ENCODE measurements around the gene MYL6B.
A peak's percentile ranks its signal among the peaks of the same experiment; 100 is the strongest.
"Not testable (repeated sequence)": the region's sequence is repeated elsewhere in the genome, so short reads cannot be mapped to it uniquely, and the experiment has no call there.

MYL6B gene

DNA sequence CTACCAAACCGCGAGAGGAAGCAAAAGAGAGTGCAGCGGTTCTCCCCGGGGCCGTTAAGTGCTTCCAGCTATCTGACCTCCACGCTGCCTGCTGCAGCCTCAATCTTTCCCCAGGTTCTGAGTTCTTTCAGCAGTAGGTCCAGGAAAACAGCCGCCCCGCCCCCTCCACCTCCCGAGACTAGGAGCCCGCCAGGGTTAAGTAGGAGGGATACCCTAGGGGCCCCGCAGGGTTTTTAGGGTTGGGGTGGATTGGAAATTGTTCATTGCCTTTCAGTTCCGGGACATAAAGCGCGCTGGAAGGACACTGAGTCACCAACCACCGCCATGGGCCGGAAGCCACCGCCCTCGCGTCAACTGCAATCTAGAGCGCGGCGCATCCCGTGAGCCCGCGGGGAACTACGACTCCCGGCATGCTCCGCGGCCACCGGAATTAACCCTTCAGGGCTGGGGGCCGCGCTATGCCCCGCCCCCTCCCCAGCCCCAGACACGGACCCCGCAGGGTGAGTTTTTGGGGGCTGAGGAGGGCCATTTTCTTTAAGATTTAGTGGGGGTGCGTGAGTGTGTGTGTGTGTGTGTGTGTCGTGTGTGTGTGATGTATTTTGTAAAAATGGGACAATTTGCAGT is at the start of gene MYL6B:
Gene MYL6B (plus strand): TSS at position 456 of the 624 bp plus-strand sequence. CDS start 1,332 bp downstream, outside the sequence.
- peak; percentile 89 for DNase-seq

DNA sequence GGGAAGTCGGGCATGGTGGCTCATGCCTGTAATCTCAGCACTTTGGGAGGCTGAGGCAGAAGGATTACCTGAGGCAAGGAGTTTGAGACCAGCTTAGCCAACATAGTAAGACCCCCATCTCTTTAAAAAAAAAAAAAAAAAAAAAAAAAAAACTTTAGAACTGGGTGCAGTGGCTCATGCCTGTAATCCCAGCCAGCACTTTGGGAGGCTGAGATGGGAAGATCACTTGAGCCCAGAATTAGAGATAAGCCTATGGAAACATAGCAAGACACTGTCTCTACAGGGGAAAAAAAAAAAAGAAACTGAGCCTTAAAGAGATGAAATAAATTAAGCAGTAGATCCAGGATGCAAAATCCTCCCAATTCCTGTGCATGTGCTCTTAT is 49.7 kb upstream of the MYL6B start:
- no peak for DNase-seq

DNA sequence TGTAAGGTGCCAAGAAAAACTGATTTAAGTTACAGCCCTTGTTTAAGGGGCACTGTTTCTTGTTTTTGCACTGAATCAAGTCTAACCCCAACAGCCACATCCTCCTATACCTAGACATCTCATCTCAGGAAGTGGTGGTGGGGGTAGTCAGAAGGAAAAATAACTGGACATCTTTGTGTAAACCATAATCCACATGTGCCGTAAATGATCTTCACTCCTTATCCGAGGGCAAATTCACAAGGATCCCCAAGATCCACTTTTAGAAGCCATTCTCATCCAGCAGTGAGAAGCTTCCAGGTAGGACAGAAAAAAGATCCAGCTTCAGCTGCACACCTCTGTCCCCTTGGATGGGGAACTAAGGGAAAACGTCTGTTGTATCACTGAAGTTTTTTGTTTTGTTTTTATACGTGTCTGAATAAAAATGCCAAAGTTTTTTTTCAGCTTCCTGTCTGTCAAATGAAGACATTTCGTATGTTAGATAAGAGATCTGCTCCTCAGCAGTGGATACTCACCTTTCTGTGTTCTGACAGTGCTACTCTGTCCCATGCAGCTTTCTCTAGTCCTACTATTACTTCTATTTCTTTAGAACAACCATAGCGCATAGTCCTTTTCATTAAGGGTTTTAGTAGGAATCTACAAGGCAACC is 49.2 kb upstream of the MYL6B start:
- DNase-seq, result no peak

DNA sequence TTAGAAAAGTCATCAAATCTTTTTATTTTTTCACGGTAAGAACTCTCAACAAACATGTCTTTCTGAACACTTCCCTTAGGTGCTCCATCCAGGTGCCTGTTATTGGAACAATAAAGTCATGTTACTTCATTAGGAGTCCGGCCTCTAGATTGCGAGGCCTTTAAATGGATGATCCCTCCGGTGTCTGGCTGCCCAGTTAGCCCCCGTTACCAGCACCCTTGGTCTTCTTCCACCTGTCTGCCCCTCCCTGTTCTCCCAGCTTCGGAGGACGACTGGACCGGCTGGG is 48.6 kb upstream of the MYL6B start:
- DNase-seq, result no peak

DNA sequence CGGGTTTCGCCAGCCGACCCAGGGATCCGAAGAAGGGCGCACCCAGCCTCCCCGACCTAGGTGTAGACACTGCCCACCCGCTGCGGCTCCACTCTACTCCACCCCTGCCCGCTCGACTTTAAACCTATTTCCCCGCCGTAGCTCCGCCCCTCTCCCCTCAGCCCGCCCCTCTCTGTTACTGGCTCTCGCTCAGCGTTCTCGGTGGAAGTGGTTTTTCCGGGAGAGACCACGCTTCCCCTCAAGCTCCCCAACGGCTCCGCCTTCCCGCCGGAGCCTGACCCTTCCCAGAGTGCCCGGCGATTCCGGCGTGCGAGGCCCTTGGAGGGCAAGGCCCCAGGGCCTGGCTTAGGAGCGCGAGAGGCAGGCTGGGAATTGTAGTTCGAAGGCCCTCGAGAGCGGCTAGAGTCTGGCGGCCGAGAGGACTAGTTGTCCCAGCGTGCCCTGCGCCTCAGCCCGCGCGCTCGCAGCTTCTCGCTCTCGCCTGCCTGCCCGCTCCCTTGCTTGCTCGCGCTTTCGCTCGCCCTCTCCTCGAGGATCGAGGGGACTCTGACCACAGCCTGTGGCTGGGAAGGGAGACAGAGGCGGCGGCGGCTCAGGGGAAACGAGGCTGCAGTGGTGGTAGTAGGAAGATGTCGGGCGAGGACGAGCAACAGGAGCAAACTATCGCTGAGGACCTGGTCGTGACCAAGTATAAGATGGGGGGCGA is 48.1 kb upstream of the MYL6B start, which contains the start of gene PA2G4:
Gene PA2G4 (plus strand): TSS at position 451 of the 706 bp plus-strand sequence. CDS start 179 bp downstream, at position 630.
- peak; percentile 99 for DNase-seq

DNA sequence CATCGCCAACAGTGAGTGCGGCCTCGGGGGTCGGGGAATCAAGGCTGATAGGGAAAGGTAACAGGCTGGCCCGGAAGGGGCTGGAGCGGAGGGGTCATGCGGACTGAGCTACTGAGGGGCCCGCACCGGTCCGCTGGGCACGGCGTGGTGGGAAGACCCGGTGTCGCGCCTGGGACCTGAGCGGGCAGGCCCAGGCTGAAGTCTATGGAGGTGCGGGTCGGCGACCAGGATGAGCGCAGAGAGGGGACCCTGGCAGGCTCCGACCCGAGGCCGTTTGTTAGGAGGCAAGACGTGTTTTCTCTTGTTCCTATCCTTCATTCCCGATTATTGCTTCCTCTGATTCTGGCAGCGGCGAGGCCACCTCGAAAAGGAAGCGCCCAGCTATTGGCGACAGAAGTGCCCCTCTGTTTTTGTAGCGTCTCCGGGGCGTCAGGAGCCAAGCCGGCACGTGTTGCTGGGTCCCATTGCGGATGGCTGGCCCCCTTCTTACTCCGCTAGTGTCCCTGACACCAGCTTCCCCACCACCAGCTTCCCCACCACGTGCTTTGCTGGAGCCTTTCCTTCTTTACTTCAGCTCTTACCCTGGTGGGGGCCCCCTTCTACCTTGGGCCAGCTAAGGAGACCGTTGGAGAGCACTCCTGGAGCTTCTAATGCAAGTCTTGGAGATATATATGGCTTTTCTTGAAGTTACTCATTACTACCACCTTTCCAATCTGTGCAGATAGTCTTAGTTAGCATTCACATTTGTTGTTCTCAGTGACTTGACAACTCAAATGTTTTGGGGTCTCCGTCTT is 47.4 kb upstream of the MYL6B start:
- DNase-seq, result no peak

DNA sequence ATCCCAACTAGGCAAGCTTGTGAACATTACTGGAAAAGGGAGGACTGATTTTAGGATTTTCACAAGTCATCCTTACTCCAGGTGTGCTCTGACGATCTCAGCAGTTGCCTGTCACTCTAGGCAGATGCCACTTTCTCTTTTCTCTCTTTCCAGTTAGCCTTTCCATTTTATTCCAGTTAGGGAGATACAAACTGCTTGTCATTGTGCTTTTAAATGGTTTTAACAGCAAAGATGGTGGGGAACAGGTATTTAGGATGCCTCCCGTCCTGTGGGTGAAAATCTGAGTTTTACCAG is 46.8 kb upstream of the MYL6B start:
- DNase-seq, result no peak

DNA sequence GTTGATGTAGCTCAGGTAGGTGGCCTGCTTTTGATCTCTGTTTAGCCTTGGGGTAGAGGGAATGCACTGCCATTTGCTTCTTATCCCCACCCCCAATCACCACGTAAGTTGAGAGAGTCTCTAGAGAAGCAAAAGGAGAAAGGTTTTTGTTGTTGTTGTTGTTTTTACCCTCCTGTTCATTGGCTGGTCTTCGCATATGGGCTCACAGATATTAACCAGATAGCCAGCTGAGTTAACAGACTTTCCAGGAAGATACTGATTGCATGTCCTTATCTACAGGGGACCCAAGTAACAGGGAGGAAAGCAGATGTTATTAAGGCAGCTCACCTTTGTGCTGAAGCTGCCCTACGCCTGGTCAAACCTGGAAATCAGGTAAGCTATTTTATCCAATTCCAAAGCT is 45.1 kb upstream of the MYL6B start:
- DNase-seq, result no peak

DNA sequence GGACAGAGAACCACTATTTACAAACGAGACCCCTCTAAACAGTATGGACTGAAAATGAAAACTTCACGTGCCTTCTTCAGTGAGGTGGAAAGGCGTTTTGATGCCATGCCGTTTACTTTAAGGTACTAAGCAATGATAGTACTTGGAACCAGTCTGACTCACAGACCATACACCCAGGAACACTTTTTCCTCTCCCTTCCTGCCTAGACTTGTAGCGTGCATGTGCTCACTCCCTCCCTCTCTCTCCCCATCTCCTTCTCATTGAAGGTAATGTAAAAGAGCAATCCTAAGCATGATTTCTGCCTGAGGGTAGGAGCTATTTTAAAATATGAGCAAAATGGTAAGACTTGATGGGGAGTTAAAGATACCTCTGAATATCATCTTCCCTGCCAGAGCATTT is 41.8 kb upstream of the MYL6B start:
- DNase-seq, result no peak

DNA sequence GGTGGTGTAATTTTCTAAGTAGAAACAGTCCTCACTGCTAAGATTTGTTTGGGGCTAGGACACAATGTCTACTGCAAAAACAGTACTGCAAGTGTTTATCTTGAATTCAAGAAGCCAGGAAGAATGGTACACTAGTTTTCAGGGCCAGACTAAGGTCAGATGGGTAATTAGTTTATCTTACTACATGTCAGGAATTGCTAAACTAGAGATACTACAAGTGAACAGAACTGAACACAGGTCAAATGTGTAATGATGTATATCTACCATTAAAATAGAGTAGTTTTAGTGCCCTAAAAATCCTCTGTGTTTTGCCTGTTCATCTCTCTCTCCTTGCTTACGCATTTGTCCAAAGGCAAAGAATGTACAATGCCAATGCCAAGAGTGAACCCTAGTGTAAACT is 38.3 kb upstream of the MYL6B start:
- no peak for DNase-seq

DNA sequence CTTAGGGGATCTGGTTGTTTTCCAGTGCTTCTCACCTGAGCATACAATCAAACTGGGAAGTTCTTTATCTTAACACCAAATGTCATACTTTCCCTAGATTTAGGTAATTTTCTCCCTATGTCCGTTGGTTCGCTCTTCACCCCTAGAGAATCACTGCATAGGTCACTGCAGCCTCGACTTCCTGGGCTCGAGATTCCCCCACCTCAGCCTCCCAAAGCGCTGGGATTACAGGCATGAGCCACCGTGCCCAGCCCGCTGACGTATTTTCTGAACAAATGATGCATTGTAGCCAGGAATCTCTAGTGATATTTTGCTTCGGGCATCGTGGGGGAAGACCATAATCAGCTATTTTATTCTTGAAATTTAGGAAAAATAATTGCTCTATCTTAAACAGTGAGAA is 37.1 kb upstream of the MYL6B start:
- DNase-seq, result no peak

DNA sequence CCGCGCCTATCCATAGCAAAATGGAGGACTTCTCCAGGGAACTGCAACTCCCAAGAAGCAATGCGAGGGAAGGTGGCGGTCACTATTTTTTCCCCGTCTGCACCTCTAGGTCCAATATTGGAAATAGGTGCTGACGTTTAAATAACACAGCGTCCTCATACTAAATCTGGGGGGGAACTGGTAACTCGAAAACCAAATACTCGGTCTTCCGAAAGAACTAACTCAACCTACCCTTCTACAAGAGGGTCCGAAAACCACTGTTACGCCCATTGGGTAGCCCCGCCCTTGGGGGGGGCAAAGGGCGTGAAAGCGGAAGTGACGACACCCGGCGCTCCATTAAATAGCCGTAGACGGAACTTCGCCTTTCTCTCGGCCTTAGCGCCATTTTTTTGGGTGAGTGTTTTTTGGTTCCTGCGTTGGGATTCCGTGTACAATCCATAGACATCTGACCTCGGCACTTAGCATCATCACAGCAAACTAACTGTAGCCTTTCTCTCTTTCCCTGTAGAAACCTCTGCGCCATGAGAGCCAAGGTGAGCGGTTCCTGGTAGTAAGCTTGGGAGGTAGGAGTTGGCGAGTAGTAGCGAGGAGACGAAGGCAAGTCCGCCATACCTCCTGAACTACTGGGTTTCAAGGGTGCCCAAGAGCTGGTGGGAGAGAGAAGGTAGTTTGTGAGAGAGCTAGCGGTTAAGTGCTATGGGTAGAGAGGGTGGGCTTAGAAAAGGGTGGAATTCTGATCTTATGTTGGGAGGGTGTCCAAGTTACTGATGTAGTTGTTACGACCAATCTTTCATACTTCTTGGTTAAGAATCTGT is 35.9 kb upstream of the MYL6B start, which contains the start of gene RPL41:
Gene RPL41 (plus strand): TSS at position 367 of the 815 bp plus-strand sequence.
- peak; percentile 95 for DNase-seq

DNA sequence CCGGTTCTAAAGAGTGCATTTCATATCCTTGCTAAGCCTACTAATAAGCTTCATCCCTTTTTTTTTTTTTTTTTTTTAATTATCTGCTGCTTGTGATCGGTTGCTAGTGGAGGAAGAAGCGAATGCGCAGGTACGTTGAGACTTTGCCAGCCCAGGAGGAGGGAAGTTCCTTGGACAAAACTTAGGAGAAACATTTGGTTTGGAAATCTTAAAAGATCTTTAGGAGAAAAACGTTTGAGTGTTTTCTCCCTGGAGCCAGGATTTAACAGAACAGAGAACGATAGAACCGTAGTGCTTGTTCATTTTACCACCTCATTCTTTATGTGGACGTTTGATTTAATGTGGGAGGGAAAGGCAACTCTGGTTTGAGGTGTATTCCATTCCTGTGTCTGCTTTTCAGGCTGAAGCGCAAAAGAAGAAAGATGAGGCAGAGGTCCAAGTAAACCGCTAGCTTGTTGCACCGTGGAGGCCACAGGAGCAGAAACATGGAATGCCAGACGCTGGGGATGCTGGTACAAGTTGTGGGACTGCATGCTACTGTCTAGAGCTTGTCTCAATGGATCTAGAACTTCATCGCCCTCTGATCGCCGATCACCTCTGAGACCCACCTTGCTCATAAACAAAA is 35.2 kb upstream of the MYL6B start:
- DNase-seq, result not testable (repeated sequence)

DNA sequence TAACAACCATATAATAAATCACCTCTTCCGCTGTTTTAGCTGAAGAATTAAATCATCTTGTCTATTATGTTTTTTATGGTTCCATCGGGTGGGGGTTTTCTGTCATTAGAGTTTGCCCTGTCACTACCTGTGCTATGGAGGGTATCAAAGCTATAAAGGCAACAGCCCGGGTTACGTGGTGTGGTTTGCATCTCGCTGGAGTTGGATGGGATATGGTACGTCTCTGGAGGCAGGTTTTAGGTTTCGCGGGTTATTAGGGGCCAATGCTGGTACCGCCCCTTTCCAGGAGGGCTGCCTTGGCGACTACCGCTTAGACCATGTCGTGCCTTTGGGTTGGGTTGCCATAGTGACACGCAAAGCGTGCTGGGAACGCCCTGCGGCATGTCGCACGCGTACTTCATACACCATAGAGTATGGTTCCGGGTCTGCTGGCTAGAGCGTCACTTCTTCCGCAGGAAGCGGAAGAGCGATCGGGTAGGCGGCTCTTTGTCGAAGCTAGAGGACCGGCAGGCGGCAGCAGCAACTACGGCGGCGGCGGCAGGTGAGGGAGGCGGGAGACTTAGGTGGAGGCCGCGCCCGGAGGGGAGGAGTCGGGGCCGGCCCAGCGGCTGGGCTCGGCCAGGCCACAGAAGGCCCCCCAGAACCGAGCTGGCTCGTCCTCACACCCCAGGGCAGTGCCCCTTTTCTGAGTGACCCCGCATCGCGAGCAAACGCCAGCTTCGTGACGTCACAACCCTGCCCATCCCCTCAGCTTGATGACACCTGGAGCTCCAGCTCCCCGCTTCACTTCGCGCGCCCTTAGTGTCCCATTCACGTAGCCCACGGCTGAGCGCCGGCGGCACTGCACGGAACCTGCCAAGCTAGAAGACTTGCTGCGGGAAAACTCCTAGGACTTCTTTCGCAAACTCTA is 34.4 kb upstream of the MYL6B start, which contains the start of gene ZC3H10:
Gene ZC3H10 (plus strand): TSS at position 489 of the 910 bp plus-strand sequence. CDS start 2,297 bp downstream, outside the sequence.
- DNase-seq, result peak; percentile 99

DNA sequence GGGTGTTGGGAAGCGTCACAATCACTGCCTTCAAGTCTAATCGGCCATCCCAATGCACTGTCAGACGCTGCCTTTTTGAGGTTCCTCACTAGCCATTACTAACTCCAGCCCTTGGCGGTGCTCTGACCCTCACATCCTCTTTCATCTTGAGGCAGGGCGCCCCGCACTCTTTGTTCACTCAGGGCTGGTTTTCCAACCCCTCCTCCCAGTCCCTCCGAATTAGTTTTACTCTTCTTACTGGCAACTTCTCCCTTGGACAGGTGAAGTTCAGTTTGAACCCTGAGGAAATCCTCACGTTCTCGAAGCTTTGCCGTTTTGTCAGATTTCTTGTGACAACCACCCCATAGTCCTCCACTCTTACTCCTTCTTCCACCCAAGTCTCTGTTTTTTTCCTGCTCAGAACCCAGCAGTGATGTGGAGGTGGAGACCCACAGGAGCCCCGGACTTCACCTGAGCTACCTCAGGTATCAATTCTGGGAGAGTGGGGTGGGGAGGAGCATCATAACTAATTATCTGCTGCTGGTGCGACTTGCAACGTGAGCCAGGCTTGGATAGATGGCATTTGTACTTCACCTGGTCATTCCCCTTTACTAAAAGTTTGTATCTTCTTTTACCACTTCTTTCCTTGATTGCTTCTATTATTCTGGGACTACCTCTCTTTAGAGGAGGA is 33.6 kb upstream of the MYL6B start:
- DNase-seq, result no peak

DNA sequence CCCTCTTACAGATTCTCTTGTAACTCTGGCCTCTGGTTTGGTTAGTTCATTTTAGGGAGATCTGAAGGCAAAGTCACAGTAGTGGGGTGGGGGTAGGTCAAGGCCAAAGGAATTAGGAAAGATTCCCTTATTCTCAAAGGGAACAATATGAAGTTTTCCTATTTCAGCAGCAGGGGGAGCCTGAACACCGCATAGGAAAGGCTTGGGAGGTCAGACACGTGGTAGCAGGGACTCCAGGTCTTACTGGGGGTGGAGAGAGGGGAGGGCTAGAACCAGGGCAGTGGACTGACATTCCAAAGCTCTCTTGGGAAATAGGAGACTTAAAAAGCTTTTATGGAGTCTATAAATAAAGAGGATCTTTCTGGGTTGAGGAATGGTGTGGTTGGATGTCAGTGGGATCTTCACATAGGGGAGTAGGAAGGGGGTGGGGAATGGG is 33.0 kb upstream of the MYL6B start:
- peak; percentile 95 for DNase-seq

DNA sequence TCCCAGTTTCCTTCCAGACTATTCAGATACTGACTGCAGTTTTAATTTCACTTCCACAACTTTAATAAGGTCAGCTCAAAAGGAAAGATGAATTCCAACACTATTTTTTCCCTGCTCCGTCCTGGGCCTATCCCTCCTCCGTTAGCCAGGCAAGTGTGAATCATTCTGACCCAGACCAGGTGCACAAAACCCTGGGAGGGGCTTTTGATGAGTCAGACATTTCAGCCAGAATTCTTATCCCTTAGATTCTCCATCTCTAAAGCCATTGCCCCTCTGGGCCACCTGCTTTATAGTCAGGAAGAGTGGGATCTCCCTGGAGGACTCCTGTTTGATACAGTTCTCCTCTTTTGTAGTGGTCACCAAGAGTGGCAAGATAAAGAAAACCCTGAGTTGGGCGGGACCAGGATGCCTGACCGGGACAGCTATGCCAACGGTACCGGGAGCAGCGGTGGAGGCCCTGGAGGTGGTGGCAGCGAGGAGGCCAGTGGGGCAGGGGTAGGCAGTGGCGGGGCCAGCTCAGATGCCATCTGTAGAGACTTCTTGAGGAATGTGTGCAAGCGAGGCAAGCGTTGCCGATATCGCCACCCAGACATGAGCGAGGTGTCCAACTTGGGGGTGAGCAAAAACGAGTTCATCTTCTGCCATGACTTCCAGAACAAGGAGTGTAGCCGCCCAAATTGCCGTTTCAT is 32.1 kb upstream of the MYL6B start:
- DNase-seq, result no peak

DNA sequence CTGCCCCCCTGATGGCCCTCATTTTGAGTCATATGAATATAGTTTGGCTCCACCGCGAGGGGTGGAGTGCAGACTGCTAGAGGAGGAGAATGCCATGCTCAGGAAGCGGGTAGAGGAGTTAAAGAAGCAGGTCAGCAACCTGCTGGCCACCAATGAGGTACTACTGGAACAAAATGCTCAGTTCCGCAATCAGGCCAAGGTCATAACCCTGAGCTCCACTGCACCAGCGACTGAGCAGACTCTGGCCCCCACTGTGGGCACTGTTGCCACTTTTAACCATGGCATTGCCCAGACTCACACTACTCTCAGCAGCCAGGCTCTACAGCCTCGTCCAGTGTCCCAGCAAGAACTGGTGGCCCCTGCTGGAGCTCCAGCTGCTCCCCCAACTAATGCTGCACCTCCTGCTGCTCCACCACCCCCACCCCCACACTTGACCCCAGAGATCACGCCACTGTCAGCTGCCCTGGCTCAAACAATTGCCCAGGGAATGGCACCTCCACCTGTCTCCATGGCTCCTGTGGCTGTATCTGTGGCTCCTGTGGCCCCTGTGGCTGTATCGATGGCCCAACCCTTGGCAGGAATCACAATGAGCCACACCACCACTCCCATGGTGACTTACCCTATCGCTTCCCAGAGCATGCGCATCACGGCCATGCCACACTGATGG is 31.1 kb upstream of the MYL6B start:
- DNase-seq, result no peak

DNA sequence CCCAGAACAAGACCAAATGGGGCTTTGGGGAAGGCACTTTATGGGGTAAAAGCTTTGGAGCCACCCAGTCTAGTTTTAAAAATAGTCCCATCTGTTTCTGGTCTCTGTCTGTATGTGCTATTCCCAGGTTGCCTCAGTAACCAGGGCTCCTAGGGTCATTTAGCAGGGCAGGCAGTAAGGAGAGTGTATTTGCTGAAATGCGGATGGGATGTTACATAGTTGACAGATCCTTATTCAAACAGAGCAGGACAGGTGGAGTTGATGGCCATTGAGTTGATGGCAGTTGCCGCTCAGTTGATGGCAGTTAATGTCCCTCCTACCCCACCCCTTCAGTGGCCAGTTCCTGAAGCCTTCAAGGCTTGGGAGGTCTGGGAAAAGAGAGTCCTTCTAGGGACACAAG is 29.8 kb upstream of the MYL6B start:
- DNase-seq, result no peak

All from fibroblast of upper back skin (primary cell).